Measurements from ENCODE around the gene NDEL1. TPM values are rescaled to one million over a fixed set of nuclear protein-coding genes. Genes with fewer than 3 reads are reported as not detected.

Gene NDEL1
- total RNA-seq, 1 donor from 2014 or later, result 30.5 TPM

GRCh38 chr17:8417806-8418205, 17.9 kb upstream of the NDEL1 start:
- H3K36me3 Mint-ChIP-seq (ENCODE audit: insufficient read depth), result no peaks in the 10 kb centered on the region
- no peak for TF ChIP-seq CTCF (IDR thresholded peaks at IDR 0.05; ENCODE audit: unreplicated experiment)
- H3K9me3 Mint-ChIP-seq (ENCODE audit: low read depth), result no peaks in the 10 kb centered on the region
- no peak overlapping the region for H3K4me3 Mint-ChIP-seq (ENCODE audit: low read depth)
- H3K27me3 Mint-ChIP-seq, result peaks cover 23% of the 10 kb centered on the region
- H3K4me1 Mint-ChIP-seq (ENCODE audit: low read depth), result no peaks in the 10 kb centered on the region
- DNase-seq (ENCODE audit: low spot score, unreplicated experiment), result no peak
- H3K27ac Mint-ChIP-seq, result no peak overlapping the region

GRCh38 chr17:8418471-8418870, 17.2 kb upstream of the NDEL1 start:
- no peak overlapping the region for H3K27ac Mint-ChIP-seq
- TF ChIP-seq CTCF (IDR thresholded peaks at IDR 0.05; ENCODE audit: unreplicated experiment), result no peak
- H3K4me3 Mint-ChIP-seq (ENCODE audit: low read depth), result no peak overlapping the region
- H3K27me3 Mint-ChIP-seq, result peaks cover 23% of the 10 kb centered on the region
- H3K4me1 Mint-ChIP-seq (ENCODE audit: low read depth), result no peaks in the 10 kb centered on the region
- no peaks in the 10 kb centered on the region for H3K9me3 Mint-ChIP-seq (ENCODE audit: low read depth)
- DNase-seq (ENCODE audit: low spot score, unreplicated experiment), result no peak
- no peaks in the 10 kb centered on the region for H3K36me3 Mint-ChIP-seq (ENCODE audit: insufficient read depth)

- H3K4me3 Mint-ChIP-seq (ENCODE audit: low read depth), result no peak overlapping the region
- no peaks in the 10 kb centered on the region for H3K36me3 Mint-ChIP-seq (ENCODE audit: insufficient read depth)
- peaks cover 23% of the 10 kb centered on the region for H3K27me3 Mint-ChIP-seq
- no peak for DNase-seq (ENCODE audit: low spot score, unreplicated experiment)
- H3K9me3 Mint-ChIP-seq (ENCODE audit: low read depth), result no peaks in the 10 kb centered on the region
- no peak overlapping the region for H3K27ac Mint-ChIP-seq
- no peaks in the 10 kb centered on the region for H3K4me1 Mint-ChIP-seq (ENCODE audit: low read depth)
- TF ChIP-seq CTCF (IDR thresholded peaks at IDR 0.05; ENCODE audit: unreplicated experiment), result no peak
Observed at GRCh38 chr17:8419305-8419704, 16.4 kb upstream of the NDEL1 start.

GRCh38 chr17:8420041-8420934, 15.4 kb upstream of the NDEL1 start:
- no peak for DNase-seq (ENCODE audit: low spot score, unreplicated experiment)
- Mint-ChIP-seq H3K4me3 (ENCODE audit: low read depth) (no peak overlapping the region), H3K36me3 (ENCODE audit: insufficient read depth) (no peaks in the 10 kb centered on the region), H3K27ac (no peak overlapping the region), H3K27me3 (peaks cover 23% of the 10 kb centered on the region), H3K9me3 (ENCODE audit: low read depth) (no peaks in the 10 kb centered on the region), H3K4me1 (ENCODE audit: low read depth) (no peaks in the 10 kb centered on the region)
- no peak for TF ChIP-seq CTCF (IDR thresholded peaks at IDR 0.05; ENCODE audit: unreplicated experiment)

GRCh38 chr17:8421571-8421970, 14.1 kb upstream of the NDEL1 start:
- H3K9me3 Mint-ChIP-seq (ENCODE audit: low read depth), result no peaks in the 10 kb centered on the region
- H3K4me1 Mint-ChIP-seq (ENCODE audit: low read depth), result no peaks in the 10 kb centered on the region
- no peak overlapping the region for H3K27ac Mint-ChIP-seq
- no peak for TF ChIP-seq CTCF (IDR thresholded peaks at IDR 0.05; ENCODE audit: unreplicated experiment)
- H3K4me3 Mint-ChIP-seq (ENCODE audit: low read depth), result no peak overlapping the region
- H3K36me3 Mint-ChIP-seq (ENCODE audit: insufficient read depth), result no peaks in the 10 kb centered on the region
- no peak for DNase-seq (ENCODE audit: low spot score, unreplicated experiment)
- peaks cover 16% of the 10 kb centered on the region for H3K27me3 Mint-ChIP-seq
